ENCODE data around the gene IFNA21.
"Not testable (repeated sequence)": the region's sequence is repeated elsewhere in the genome, so short reads cannot be mapped to it uniquely, and the experiment has no call there.

Gene IFNA21

DNA sequence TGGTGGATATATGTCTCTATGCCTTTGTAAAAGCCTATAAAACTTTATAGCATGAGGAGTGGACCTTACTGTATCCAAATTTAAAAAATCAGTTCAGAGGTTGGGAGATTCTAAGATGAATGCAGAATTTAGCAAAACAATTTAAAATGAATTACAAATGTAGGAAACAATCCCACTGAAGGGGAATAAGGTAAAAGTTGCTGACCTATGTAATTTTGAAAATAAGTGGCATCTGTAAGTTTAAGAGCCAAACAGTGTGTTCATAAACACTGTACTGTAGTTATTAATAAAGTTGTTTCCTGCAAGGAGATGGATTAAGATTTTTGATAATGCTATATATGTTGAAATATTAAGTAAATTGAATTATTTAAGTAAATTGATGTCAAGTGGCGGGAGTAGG is 29.4 kb downstream of the IFNA21 start:
- no peak for DNase-seq

GRCh38 chr9:21135736-21136135 is 30.7 kb downstream of the IFNA21 start:
- no peak for DNase-seq

DNA sequence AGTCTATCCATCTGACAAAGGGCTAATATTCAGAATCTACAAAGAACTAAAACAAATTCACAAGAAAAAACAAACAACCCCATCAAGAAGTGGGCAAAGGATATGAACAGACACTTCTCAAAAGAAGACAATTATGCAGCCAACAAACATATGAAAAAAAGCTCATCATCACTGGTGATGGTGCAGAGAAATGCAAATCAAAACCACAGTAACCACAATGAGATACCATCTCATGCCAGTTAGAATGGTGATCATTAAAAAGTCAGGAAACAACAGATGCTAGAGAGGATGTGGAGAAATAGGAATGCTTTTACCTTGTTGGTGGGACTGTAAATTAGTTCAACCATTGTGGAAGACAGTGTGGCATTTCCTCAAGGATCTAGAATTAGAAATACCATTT is 38.3 kb downstream of the IFNA21 start:
- DNase-seq, result not testable (repeated sequence)

- no peak for DNase-seq
These were observed 44.7 kb downstream of the IFNA21 start for GRCh38 chr9:21121595-21122251.

GRCh38 chr9:21121079-21121478 is 45.4 kb downstream of the IFNA21 start:
- no peak for DNase-seq

- no peak for DNase-seq
These were observed 47.2 kb downstream of the IFNA21 start for GRCh38 chr9:21119093-21119770.
